Measurements from ENCODE around the gene TMBIM6.

TMBIM6 gene

DNA sequence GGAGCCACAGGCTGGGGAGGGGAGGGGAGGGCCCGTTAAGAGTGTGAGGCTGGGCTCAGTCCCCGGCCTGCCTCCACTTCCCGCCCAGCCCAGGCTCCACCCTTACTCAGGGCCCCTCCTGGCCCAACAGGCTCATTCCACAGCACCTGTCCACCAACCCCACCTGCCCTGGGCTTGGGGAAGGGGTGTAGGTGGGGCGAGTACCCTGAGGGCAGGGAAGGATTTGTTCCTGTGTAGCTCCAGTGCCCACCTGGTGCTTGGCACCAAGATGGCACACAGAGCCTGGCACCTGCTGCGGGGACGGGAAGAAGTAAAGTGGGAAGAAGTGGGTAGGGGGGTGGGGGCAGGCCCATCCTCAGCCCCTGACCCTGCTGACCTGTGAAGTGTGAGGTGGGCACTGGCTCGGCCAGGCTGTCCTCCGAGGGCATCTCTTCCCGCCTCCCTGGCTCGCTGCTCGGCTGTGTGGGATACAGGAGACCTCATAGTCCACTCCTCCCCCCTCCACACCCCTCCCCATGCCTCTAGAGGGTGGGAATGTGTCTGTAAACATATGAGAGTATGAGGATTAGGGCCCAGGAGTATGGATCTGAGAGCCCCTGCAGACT is 51.7 kb downstream of the TMBIM6 start:
- H3K36me3 Mint-ChIP-seq (ENCODE audit: low read depth): no peaks in the 10 kb centered on the region
- no peaks in the 10 kb centered on the region for H3K27me3 Mint-ChIP-seq (ENCODE audit: low read depth)

GRCh38 chr12:49793620-49794019 is 52.3 kb downstream of the TMBIM6 start:
- Mint-ChIP-seq H3K4me1 (ENCODE audit: low read depth) (no peaks in the 10 kb centered on the region), H3K36me3 (ENCODE audit: low read depth) (no peaks in the 10 kb centered on the region), H3K4me3 (no peak overlapping the region), H3K9me3 (no peaks in the 10 kb centered on the region), H3K27me3 (ENCODE audit: low read depth) (no peaks in the 10 kb centered on the region), H3K27ac (no peak overlapping the region)
- no peak for DNase-seq (ENCODE audit: low spot score)

More for the DNA sequence above, 51.7 kb downstream of the TMBIM6 start:
- Mint-ChIP-seq H3K9me3 (no peaks in the 10 kb centered on the region), H3K4me3 (no peak overlapping the region), H3K27ac (no peak overlapping the region), H3K4me1 (ENCODE audit: low read depth) (no peaks in the 10 kb centered on the region)
- DNase-seq (ENCODE audit: low spot score): no peak

- Mint-ChIP-seq H3K27ac (no peak overlapping the region), H3K27me3 (ENCODE audit: low read depth) (no peaks in the 10 kb centered on the region)
These were observed 52.7 kb downstream of the TMBIM6 start for GRCh38 chr12:49794021-49794420.

DNA sequence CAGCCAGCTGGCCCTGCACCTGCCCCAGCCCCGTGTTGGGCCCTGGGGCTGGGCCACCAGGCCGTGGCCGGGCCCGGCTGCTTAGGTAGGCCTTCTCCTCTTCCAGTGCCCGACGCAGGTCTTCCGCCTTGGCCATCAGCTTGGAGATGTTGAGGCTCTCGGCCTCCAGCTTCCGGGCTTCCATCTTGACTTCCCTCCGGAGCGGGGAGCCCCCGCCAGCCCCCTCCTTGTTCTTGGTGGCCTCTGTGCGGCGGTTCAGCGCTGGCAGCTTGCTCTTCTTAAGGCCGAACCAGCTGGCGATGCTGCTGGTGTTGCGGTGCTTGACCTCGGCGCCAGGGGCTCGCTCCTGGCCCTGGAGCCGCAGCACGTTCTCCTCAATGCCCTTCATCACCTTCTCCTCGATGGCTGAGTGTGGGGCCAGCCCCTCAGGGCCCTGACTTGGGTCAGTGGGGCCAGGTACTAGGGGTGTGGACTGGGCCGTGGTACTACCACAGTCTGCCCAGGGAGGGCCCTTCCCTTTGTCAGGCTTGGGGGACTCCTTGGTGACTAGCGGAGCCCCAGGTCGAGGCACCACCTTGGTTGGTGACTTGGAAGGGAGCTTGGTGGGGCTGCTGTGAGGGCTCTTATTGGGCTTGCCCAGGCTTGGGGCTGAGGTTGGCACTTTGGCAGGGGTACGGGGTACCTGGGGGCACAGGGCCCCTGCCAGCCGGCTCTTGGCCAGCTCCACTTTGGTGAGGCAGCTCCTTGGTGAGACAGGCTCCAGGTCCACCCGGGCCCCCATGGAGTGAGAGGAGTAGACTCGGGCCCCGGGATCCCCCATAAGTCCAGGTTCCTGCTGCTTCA is 53.7 kb downstream of the TMBIM6 start:
- Mint-ChIP-seq H3K9me3 (no peaks in the 10 kb centered on the region), H3K36me3 (ENCODE audit: low read depth) (no peaks in the 10 kb centered on the region), H3K27me3 (ENCODE audit: low read depth) (no peaks in the 10 kb centered on the region), H3K4me1 (ENCODE audit: low read depth) (no peaks in the 10 kb centered on the region), H3K4me3 (no peak overlapping the region), H3K27ac (no peak overlapping the region)
- DNase-seq (ENCODE audit: low spot score): no peak

More at GRCh38 chr12:49794021-49794420, 52.7 kb downstream of the TMBIM6 start:
- DNase-seq (ENCODE audit: low spot score): no peak
- Mint-ChIP-seq H3K9me3 (no peaks in the 10 kb centered on the region), H3K4me3 (no peak overlapping the region), H3K36me3 (ENCODE audit: low read depth) (no peaks in the 10 kb centered on the region), H3K4me1 (ENCODE audit: low read depth) (no peaks in the 10 kb centered on the region)

- H3K4me1 Mint-ChIP-seq (ENCODE audit: low read depth): no peaks in the 10 kb centered on the region
These were observed 54.3 kb downstream of the TMBIM6 start for GRCh38 chr12:49795654-49796105.

GRCh38 chr12:49796155-49796554 is 54.8 kb downstream of the TMBIM6 start:
- Mint-ChIP-seq H3K27me3 (ENCODE audit: low read depth) (no peaks in the 10 kb centered on the region), H3K9me3 (no peaks in the 10 kb centered on the region), H3K4me1 (ENCODE audit: low read depth) (no peaks in the 10 kb centered on the region), H3K4me3 (no peak overlapping the region), H3K27ac (no peak overlapping the region), H3K36me3 (ENCODE audit: low read depth) (no peaks in the 10 kb centered on the region)
- DNase-seq (ENCODE audit: low spot score): no peak

More at GRCh38 chr12:49795654-49796105, 54.3 kb downstream of the TMBIM6 start:
- no peak overlapping the region for H3K27ac Mint-ChIP-seq
- DNase-seq (ENCODE audit: low spot score): no peak
- H3K9me3 Mint-ChIP-seq: no peaks in the 10 kb centered on the region
- no peak overlapping the region for H3K4me3 Mint-ChIP-seq
- H3K27me3 Mint-ChIP-seq (ENCODE audit: low read depth): no peaks in the 10 kb centered on the region
- no peaks in the 10 kb centered on the region for H3K36me3 Mint-ChIP-seq (ENCODE audit: low read depth)

- no peaks in the 10 kb centered on the region for H3K36me3 Mint-ChIP-seq (ENCODE audit: low read depth)
- no peak overlapping the region for H3K27ac Mint-ChIP-seq
These were observed 55.5 kb downstream of the TMBIM6 start for GRCh38 chr12:49796606-49797448.

DNA sequence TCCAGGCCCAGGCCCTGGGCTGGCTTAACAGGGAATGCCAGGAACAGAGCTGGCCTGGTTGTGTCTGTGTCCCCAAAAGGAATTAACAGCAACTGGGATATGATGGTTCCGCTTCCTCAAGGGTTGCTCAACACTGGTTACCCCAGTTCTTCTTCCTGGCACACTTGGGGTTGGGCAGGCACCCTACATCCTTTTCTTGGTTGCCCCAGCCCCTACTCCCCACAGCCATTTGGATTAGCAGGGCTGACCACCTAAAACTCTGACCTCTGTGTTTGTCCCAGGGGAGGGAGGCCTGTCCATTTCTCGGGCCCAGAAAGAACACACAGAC is 56.1 kb downstream of the TMBIM6 start:
- Mint-ChIP-seq H3K4me3 (no peak overlapping the region), H3K36me3 (ENCODE audit: low read depth) (no peaks in the 10 kb centered on the region)

More at GRCh38 chr12:49796606-49797448, 55.5 kb downstream of the TMBIM6 start:
- Mint-ChIP-seq H3K9me3 (no peaks in the 10 kb centered on the region), H3K4me3 (no peak overlapping the region), H3K4me1 (ENCODE audit: low read depth) (no peaks in the 10 kb centered on the region), H3K27me3 (ENCODE audit: low read depth) (no peaks in the 10 kb centered on the region)
- DNase-seq (ENCODE audit: low spot score): no peak

DNA sequence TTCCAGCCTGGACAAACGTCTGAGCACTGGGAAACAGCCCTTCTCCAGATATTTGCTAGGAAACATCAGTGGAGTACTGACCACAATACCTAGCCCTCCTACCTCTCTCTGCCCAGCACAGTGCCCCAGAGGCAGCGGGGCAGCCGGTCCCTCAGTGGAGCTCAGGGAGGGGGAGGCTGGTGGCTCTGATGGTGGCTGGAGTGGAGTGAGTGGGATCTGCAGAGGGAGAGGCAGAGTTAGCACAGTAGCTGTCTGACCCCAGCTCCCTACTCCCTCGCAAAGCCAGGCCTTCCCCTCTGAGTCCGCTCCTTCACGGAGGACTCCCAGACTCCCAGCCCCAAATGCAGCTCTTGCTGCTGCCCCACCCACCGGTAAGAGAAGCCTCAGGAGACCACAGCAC is 56.9 kb downstream of the TMBIM6 start:
- Mint-ChIP-seq H3K27ac (no peak overlapping the region), H3K27me3 (ENCODE audit: low read depth) (no peaks in the 10 kb centered on the region), H3K4me3 (no peak overlapping the region), H3K36me3 (ENCODE audit: low read depth) (no peaks in the 10 kb centered on the region), H3K4me1 (ENCODE audit: low read depth) (no peaks in the 10 kb centered on the region), H3K9me3 (no peaks in the 10 kb centered on the region)
- no peak for DNase-seq (ENCODE audit: low spot score)

More for the DNA sequence above, 56.1 kb downstream of the TMBIM6 start:
- H3K27me3 Mint-ChIP-seq (ENCODE audit: low read depth): no peaks in the 10 kb centered on the region
- no peaks in the 10 kb centered on the region for H3K4me1 Mint-ChIP-seq (ENCODE audit: low read depth)
- H3K27ac Mint-ChIP-seq: no peak overlapping the region
- H3K9me3 Mint-ChIP-seq: no peaks in the 10 kb centered on the region
- DNase-seq (ENCODE audit: low spot score): no peak

GRCh38 chr12:49798934-49799333 is 57.6 kb downstream of the TMBIM6 start:
- no peak for DNase-seq (ENCODE audit: low spot score)
- H3K27me3 Mint-ChIP-seq (ENCODE audit: low read depth): no peaks in the 10 kb centered on the region
- H3K4me3 Mint-ChIP-seq: no peak overlapping the region
- H3K9me3 Mint-ChIP-seq: no peaks in the 10 kb centered on the region
- no peak overlapping the region for H3K27ac Mint-ChIP-seq
- no peaks in the 10 kb centered on the region for H3K36me3 Mint-ChIP-seq (ENCODE audit: low read depth)
- no peaks in the 10 kb centered on the region for H3K4me1 Mint-ChIP-seq (ENCODE audit: low read depth)

- H3K4me1 Mint-ChIP-seq (ENCODE audit: low read depth): no peaks in the 10 kb centered on the region
- no peaks in the 10 kb centered on the region for H3K36me3 Mint-ChIP-seq (ENCODE audit: low read depth)
- no peaks in the 10 kb centered on the region for H3K27me3 Mint-ChIP-seq (ENCODE audit: low read depth)
- DNase-seq (ENCODE audit: low spot score): no peak
- H3K4me3 Mint-ChIP-seq: no peak overlapping the region
- no peaks in the 10 kb centered on the region for H3K9me3 Mint-ChIP-seq
- H3K27ac Mint-ChIP-seq: no peak overlapping the region
These were observed 59.2 kb downstream of the TMBIM6 start for GRCh38 chr12:49800421-49801140.

DNA sequence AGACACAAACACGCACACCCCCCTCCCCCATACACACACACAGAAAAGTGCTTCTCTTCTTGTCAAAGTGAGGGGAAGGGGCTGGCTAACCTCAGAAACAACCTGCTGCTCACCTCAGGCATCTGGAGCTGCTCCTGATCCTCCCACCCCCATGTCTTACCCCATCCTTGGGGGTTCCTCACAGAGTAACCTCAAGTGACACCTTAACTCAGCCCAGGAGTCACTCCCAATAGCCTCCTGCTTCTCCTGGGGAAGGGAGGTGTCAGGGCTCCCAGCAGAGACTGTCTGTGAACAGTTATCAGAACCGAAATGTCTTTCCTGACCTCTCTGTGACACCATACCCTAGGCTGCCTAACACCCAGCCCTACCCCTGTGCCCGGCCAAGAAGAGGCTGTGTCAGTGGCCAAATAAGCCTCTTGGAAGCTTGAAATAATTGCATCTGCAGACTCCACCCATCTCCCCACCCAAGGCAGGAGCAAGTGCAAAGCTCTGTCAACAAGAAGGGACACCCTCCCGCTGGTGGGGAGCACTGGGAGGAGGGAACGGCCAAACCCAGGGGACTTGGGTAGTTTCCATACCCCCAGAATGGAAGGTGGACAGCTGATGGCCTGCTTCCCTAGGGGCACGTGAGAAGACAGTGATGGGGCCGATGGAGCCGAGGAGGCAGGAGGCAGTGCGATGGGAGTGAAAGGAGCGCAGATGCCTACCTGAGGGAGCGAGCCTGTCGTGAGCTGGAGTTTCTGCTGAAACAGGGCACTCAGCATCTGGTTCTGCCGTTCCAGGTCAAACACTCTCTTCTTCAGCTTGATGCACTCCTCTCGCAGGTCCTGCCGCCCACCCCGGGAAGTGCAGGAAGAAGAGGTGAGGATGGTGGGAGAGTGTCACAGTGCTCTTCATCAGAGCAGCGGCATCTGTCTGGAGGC is 60.0 kb downstream of the TMBIM6 start:
- Mint-ChIP-seq H3K9me3 (no peaks in the 10 kb centered on the region), H3K4me3 (no peak overlapping the region), H3K27ac (no peak overlapping the region), H3K27me3 (ENCODE audit: low read depth) (no peaks in the 10 kb centered on the region), H3K36me3 (ENCODE audit: low read depth) (no peaks in the 10 kb centered on the region), H3K4me1 (ENCODE audit: low read depth) (no peaks in the 10 kb centered on the region)
- DNase-seq (ENCODE audit: low spot score): no peak
